OCI-LY1 (cell line): ENCODE data around the gene DLEC1.

ENCODE experiments used
- EZH2 ChIP-seq: fragments of 200-600 bp; sonication (generic), shearing (Covaris generic); IDR thresholded peaks from 2 replicates; pipeline ENCODE4 v1.8.0; 2017; ENCODE audit warnings: borderline replicate concordance, mixed run types, mild to moderate bottlenecking, antibody characterized with exemption, low read length, moderate library complexity, mixed read lengths
- TF ChIP-seq, protein P1 (sequence below): fragments of 200-600 bp; sonication (generic), shearing (Covaris generic); IDR thresholded peaks from 2 replicates; pipeline ENCODE4 v1.5.1; 2017; ENCODE audit warnings: mild to moderate bottlenecking, antibody characterized with exemption, low read length, moderate library complexity, mixed read lengths

DNA sequence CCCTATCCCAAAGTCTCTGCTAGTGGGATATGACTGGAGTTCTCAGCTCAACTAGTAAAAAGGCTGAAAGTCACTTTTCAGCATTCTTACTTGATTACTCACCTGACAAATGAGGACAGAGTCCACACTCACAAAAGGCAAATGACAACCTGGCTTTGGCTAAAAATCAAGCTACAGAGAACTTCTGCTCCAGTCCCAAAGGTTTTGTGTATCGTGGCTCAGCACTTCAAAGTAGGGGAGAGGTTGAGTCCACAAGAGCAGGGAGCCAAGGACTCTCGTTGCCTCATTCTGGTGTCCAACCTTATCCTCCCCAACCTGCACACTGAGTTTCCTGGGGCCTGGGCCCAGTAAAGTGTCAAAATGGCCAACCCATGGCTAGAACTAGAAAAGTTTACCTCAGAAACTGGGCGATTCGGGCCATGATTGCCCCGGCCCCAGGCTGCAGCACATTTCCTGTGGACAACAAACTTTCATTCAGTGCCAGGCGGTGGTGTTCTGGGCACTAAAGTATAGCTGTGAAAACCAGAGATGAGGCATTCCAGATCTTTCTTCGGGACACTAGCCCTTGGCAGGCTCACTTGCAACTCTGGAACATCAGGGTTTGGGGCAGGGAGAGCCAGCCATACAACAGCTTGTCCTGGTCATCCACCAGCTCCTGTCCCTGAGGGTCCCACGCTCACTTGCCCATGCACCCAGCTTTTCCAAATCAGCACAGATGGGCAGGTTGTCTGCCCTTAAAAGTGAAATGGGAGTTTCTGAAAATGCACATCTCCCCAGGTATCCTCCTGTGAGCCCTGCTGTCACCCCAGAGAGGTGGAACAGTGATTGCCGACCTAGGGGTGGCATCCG is 94.8 kb downstream of the DLEC1 start:
- TF ChIP-seq, protein P1, sequence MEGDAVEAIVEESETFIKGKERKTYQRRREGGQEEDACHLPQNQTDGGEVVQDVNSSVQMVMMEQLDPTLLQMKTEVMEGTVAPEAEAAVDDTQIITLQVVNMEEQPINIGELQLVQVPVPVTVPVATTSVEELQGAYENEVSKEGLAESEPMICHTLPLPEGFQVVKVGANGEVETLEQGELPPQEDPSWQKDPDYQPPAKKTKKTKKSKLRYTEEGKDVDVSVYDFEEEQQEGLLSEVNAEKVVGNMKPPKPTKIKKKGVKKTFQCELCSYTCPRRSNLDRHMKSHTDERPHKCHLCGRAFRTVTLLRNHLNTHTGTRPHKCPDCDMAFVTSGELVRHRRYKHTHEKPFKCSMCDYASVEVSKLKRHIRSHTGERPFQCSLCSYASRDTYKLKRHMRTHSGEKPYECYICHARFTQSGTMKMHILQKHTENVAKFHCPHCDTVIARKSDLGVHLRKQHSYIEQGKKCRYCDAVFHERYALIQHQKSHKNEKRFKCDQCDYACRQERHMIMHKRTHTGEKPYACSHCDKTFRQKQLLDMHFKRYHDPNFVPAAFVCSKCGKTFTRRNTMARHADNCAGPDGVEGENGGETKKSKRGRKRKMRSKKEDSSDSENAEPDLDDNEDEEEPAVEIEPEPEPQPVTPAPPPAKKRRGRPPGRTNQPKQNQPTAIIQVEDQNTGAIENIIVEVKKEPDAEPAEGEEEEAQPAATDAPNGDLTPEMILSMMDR = no peak
- no peak for TF ChIP-seq EZH2
